Measurements from ENCODE around the gene FBXO3.

FBXO3 gene

DNA sequence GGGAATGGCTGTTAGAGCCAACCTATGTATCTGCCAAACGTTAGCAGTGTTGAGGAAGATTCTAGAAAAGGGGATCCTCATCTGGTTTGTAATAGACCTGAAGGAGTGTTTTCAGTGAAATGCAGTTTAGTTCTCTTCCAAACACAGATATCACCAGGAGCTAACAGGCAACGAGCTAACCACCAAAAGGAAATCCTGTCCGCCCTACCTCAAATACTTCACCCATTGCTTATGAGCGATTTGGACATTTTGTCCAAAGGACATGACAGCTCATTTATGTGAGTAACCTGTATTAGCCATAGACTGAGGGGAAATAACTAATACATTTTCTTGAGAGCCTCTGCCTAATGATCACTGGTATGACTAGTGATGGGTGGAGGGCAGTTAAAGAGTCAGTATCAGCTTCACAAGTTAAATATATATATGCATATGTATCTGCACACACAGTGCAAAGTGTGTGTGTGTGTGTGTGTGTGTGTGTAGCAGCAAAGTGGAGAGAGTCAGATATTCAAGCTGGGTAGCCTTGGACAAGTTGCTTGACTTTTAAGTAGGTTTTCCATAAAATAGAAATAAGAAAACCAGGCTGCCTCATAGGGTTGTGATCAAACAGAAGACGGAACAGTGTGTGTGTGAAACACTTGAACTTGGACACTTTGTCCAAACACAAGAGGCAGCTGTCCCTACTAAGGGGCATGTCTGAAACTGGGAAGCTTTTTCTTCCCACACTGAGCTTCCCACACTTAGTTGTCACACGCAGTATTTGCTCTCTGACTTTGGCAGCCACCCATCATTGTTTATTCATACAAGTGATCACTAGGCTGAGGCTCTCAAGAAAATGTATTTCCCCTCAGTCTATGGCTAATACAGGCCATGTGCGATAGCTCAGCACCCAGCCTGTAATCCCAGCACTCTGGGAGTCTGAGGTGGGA is 72.8 kb downstream of the FBXO3 start:
- peak overlapping the region; percentile 53 for H3K4me3 ChIP-seq (ENCODE audit: low read depth, low read length)
- no peaks in the 10 kb centered on the region for H3K36me3 ChIP-seq (ENCODE audit: control insufficient read depth, insufficient read depth, low read length)
- peaks cover 10% of the 10 kb centered on the region for H3K4me1 ChIP-seq
- H3K9ac ChIP-seq, result no peak overlapping the region
- H3K27me3 ChIP-seq (ENCODE audit: control insufficient read depth, insufficient read depth, low read length), result no peaks in the 10 kb centered on the region
- TF ChIP-seq, protein P1, sequence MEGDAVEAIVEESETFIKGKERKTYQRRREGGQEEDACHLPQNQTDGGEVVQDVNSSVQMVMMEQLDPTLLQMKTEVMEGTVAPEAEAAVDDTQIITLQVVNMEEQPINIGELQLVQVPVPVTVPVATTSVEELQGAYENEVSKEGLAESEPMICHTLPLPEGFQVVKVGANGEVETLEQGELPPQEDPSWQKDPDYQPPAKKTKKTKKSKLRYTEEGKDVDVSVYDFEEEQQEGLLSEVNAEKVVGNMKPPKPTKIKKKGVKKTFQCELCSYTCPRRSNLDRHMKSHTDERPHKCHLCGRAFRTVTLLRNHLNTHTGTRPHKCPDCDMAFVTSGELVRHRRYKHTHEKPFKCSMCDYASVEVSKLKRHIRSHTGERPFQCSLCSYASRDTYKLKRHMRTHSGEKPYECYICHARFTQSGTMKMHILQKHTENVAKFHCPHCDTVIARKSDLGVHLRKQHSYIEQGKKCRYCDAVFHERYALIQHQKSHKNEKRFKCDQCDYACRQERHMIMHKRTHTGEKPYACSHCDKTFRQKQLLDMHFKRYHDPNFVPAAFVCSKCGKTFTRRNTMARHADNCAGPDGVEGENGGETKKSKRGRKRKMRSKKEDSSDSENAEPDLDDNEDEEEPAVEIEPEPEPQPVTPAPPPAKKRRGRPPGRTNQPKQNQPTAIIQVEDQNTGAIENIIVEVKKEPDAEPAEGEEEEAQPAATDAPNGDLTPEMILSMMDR (IDR thresholded peaks at IDR 0.05), result no peak
- peak overlapping the region; percentile 46 for H2AFZ ChIP-seq
- H3K9me3 ChIP-seq (ENCODE audit: control insufficient read depth, low read length), result no peaks in the 10 kb centered on the region
- H3K4me2 ChIP-seq (ENCODE audit: low read length), result peak overlapping the region; percentile 69
- no peaks in the 10 kb centered on the region for H3K79me2 ChIP-seq
- peak overlapping the region; percentile 85 for H3K27ac ChIP-seq

DNA sequence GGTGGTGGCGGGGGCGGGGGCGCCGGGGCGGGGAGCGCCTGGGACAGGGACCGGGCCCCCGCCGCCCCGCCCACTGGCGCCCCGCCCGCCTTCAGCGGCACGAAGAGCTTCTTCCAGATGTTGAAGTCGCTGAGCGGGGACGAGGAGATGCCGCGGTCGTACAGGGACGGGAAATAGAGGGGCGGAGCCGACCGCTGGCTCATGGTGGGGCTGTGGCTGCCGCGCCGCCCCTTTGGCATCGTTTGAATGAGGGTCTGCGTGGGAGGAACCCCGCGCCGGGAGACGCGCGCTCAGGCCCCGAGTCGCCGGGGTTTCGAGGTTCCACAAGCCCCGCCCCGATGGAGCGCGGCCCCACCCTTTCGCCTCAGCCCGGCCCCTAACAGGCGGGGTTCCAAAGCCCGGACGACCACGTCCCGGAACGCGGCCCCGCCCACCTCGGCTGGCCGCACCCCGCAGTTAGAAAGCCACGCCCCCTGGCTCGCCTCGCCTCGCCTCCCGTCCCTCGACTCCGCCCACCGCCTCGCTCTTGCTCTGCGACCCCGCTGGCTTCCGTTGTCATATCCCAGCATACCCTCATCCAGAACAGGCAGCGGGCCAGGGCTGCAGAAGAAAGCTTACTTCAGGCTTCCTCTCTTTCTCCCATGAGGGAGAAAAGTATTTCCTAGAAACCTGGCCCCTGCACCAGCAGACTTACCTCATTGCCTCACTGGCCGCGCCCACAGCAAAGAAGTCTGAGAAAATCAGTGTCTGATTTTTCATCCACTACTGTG is 73.6 kb downstream of the FBXO3 start, which contains the start of gene C11orf91:
Gene C11orf91, minus strand, starts transcription at position 325 of the 770 bp plus-strand sequence. Its CDS starts 86 bp downstream, at position 239.
- peaks cover 15% of the 10 kb centered on the region for H3K4me1 ChIP-seq
- H3K27ac ChIP-seq, result peak within 1 kb of the TSS; percentile 85
- H3K36me3 ChIP-seq (ENCODE audit: control insufficient read depth, insufficient read depth, low read length), result no peaks in the 10 kb centered on the region
- H2AFZ ChIP-seq, result peak within 1 kb of the TSS; percentile 46
- H3K9me3 ChIP-seq (ENCODE audit: control insufficient read depth, low read length), result no peaks in the 10 kb centered on the region
- no peaks in the 10 kb centered on the region for H3K27me3 ChIP-seq (ENCODE audit: control insufficient read depth, insufficient read depth, low read length)
- no peak within 1 kb of the TSS for H3K9ac ChIP-seq
- H3K79me2 ChIP-seq, result no peaks in the 10 kb centered on the region
- TF ChIP-seq, protein P1 (IDR thresholded peaks at IDR 0.05), result no peak
- H3K4me3 ChIP-seq (ENCODE audit: low read depth, low read length), result peak within 1 kb of the TSS; percentile 53
- peak within 1 kb of the TSS; percentile 69 for H3K4me2 ChIP-seq (ENCODE audit: low read length)

DNA sequence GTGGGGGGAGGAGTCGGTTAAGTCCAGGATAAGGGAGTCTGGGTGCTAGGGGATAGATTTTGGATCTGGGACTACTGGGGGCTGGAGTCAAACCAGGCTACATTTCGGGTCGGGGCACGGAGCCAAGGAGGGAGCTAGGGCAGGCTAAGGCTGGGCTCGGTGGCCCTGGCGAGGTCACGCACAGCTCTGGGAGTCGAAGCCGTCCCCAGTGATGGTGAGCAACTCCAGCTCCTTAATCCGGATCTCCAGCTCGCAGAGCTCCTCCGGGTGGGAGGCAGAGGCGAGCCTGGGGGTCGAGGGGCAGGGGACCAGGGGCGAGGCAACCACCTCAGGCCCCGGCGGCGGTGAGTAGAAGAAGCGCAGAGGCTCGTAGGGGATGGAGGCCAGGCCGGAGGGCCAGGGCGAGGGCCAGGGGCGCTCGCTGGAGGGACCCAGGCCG is 74.2 kb downstream of the FBXO3 start:
- Histone ChIP-seq H2AFZ (no peak overlapping the region), H3K27ac (peak overlapping the region; percentile 27), H3K9me3 (ENCODE audit: control insufficient read depth, low read length) (no peaks in the 10 kb centered on the region), H3K79me2 (no peaks in the 10 kb centered on the region), H3K36me3 (ENCODE audit: control insufficient read depth, insufficient read depth, low read length) (no peaks in the 10 kb centered on the region), H3K4me3 (ENCODE audit: low read depth, low read length) (no peak overlapping the region), H3K4me2 (ENCODE audit: low read length) (no peak overlapping the region), H3K4me1 (peaks cover 21% of the 10 kb centered on the region), H3K27me3 (ENCODE audit: control insufficient read depth, insufficient read depth, low read length) (no peaks in the 10 kb centered on the region), H3K9ac (no peak overlapping the region)
- TF ChIP-seq, protein P1 (IDR thresholded peaks at IDR 0.05), result no peak

DNA sequence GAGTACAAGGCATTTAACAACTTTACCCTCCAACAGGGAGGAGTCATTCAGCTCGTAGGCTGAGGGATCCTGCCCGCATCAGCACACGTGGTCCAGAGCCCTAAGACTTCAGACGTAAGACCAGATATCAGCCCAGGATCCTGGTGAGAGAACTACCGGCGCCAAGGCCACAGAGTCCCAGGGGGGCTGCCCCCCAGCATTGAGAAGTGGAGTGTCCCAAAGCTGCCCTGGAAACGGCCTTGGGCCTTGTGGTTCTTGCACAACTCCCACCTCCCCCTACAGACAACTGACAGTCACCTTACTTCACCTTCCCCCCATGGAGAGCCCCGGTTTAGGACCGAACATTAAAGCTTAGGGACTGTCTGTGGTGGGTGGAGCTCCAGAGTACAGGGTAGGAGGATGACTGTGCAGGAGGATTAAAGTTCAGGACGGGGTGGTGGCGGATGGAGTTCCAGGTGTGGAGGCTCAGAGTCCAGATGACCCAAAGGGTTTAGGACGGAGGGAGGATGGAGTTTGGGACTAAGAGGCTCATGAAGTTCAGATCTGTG is 74.7 kb downstream of the FBXO3 start:
- TF ChIP-seq, protein P1 (IDR thresholded peaks at IDR 0.05), result no peak
- H2AFZ ChIP-seq, result no peak overlapping the region
- H3K4me3 ChIP-seq (ENCODE audit: low read depth, low read length), result no peak overlapping the region
- no peak overlapping the region for H3K4me2 ChIP-seq (ENCODE audit: low read length)
- no peaks in the 10 kb centered on the region for H3K9me3 ChIP-seq (ENCODE audit: control insufficient read depth, low read length)
- no peak overlapping the region for H3K9ac ChIP-seq
- H3K27me3 ChIP-seq (ENCODE audit: control insufficient read depth, insufficient read depth, low read length), result no peaks in the 10 kb centered on the region
- H3K27ac ChIP-seq, result no peak overlapping the region
- peaks cover 25% of the 10 kb centered on the region for H3K4me1 ChIP-seq
- no peaks in the 10 kb centered on the region for H3K36me3 ChIP-seq (ENCODE audit: control insufficient read depth, insufficient read depth, low read length)
- no peaks in the 10 kb centered on the region for H3K79me2 ChIP-seq
